HTR-8/SVneo (cell line): ENCODE results near the gene SLC35E3.
A peak's percentile ranks its signal among the peaks of the same experiment; 100 is the strongest.

Experiments used
- DNase-seq: peaks from one replicate; pipeline ENCODE4 v3.0.0; 2011; ENCODE audit warnings: low spot score, mixed read lengths; ENCODE audit not compliant: insufficient read length
- FAIRE-seq: peaks from 2 replicates; lab custom pipeline; 2011; peaks lifted over from hg19 to GRCh38; lab: Jason Lieb, UNC

Gene SLC35E3

GRCh38 chr12:68745904-68746571, at the start of gene SLC35E3:
Gene SLC35E3 (plus strand): TSS chr12:68746176. CDS start chr12:68746378, 202 bp downstream.
- peak; percentile 86 for FAIRE-seq

GRCh38 chr12:68699486-68699885, 46.5 kb upstream of the SLC35E3 start:
- FAIRE-seq = no peak
- DNase-seq = no peak

More at GRCh38 chr12:68745904-68746571, at the start of gene SLC35E3:
- peak; percentile 97 for DNase-seq

GRCh38 chr12:68727776-68728175, 18.2 kb upstream of the SLC35E3 start:
- no peak for FAIRE-seq

GRCh38 chr12:68733661-68734071, 12.3 kb upstream of the SLC35E3 start:
- DNase-seq (no peak), FAIRE-seq (no peak)

More at GRCh38 chr12:68727776-68728175, 18.2 kb upstream of the SLC35E3 start:
- no peak for DNase-seq

DNA sequence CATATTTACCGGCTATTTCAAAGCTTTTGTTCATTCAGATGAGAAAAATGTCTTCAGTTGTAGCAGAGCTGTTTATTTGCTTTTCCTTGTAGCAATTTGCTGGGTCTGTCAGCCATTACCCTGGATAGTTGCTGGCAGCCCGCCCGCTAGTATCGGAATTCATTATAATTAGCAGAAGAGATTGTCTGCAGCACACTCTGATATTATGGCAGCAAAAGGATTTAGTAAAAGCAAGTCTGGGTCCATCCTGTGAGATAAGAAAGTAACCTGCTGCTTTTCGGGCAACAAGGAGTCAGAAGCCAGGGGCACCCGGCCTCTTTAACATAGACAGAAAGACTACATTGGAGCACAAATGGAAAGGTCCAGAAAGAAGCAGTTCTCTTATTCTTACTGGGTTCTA, 6.1 kb upstream of the SLC35E3 start:
- DNase-seq (no peak), FAIRE-seq (no peak)

DNA sequence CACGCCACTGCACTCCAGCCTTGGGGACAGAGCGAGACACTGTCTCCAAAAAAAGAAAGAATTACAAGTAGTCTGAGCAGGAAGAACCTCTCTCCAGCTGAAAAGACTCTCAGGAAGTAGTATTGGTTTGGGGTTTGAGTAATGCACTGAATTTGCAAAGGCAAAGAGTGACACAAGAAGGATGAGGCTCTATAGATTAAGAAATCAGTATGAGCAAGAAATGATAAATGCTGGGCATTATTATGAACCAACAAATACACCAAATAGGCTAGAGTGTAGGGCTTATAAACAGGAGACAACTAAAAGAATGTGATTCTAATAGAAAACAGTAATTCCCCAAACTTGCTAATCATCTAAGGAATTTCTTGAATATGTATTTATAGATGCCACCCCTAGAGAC, 2.6 kb upstream of the SLC35E3 start:
- no peak for FAIRE-seq
- DNase-seq = no peak

DNA sequence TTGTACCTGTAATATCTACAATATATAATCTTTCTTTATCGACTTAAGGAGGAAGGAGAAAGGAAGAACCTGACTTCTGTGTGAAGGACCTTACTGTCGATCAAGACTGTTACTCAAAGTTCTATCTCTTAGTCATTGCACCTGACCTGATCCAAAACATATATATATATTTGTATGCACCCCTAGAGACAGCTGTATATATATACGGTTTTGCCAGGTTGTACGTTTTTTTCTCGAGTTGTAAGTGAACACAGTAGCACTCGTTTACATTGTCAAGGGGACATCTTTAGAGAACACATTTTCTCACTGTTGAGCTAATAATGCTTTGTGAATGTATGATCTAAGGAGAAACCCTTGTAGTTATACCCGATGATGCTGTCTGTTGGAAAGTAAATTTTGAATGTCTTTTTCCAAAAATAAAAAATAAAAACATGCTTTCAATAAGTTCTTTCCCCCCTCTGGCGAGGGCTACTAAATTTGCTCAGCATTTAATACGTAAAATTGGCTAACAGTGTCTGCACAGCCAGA, 536 bp upstream of the SLC35E3 start:
- no peak for FAIRE-seq
- no peak for DNase-seq

GRCh38 chr12:68746572-68747180, 700 bp downstream of the SLC35E3 start:
- DNase-seq (peak; percentile 48), FAIRE-seq (no peak)

GRCh38 chr12:68749443-68749842, 3.5 kb downstream of the SLC35E3 start:
- DNase-seq = no peak
- FAIRE-seq = no peak

DNA sequence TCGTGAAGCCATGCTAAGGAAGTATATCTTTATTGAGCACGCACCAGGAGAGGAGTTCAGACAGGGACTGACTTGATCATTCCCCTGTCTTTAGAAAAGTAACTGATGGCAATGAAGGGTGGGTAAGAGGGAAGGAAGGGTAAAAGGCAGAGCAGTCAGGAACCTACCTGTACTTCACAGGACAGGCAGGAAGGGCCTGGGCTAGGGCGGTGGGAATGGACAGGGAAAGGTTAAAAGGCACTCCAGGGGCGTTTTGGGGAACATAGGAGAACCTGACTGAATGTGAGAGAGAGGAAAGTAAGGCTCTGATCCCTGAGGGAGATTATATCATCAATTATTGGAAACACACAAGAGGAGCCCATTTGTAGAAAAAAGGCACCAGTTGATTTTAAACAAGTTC, 3.9 kb downstream of the SLC35E3 start:
- DNase-seq = no peak

DNA sequence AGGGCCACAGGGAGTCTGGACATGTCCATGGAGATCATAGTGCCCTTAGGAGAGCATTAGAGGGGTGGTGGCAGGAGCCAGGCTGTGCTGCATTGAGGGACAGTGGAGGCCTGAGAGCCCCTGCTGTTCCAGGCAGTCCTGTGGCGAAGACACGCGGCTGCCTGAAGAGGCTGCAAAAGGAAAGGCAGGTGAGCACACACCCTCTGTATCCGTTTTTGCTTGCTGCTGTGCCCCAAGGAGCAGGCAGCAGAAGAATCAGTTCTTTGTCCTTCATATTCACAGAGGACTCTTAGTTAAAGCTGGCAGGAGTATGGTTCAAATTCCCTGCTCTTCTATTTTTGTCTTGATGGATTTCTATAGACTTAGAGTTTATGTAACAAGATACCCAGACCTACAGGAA, 4.5 kb downstream of the SLC35E3 start:
- no peak for DNase-seq
- FAIRE-seq = no peak

More for the DNA sequence above, 3.9 kb downstream of the SLC35E3 start:
- no peak for FAIRE-seq

- DNase-seq = no peak
- no peak for FAIRE-seq
Measured at GRCh38 chr12:68755536-68756243, 9.7 kb downstream of the SLC35E3 start.

GRCh38 chr12:68759852-68760251, 13.9 kb downstream of the SLC35E3 start:
- no peak for FAIRE-seq
- no peak for DNase-seq

- FAIRE-seq = no peak
Measured at GRCh38 chr12:68760806-68761441, 14.9 kb downstream of the SLC35E3 start.

GRCh38 chr12:68761442-68761812, 15.5 kb downstream of the SLC35E3 start:
- FAIRE-seq (no peak), DNase-seq (no peak)

More at GRCh38 chr12:68760806-68761441, 14.9 kb downstream of the SLC35E3 start:
- DNase-seq = no peak

- FAIRE-seq (no peak), DNase-seq (no peak)
Measured at GRCh38 chr12:68761901-68762630, 16.1 kb downstream of the SLC35E3 start.

DNA sequence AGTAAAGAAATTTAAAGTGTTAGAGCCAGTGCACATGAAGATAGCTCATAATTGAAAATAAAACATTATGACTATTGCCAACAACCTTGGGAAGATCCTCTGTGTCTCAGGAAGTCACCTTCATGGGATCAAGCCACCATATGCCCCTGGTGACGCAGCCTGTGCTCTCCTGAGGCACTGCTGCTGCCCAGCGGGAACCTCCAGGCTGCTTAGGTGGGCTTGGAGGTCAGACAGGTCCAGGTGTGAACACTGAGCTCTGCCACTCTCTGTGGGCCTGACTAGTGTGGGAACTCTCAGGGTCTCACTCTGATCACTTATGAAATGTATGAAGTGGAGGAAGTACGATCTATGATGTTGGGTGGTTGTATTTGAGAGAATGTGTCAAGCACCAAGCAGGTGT, 16.7 kb downstream of the SLC35E3 start:
- DNase-seq (no peak), FAIRE-seq (no peak)

GRCh38 chr12:68765696-68766095, 19.7 kb downstream of the SLC35E3 start:
- no peak for FAIRE-seq
- DNase-seq = no peak

- DNase-seq (no peak), FAIRE-seq (no peak)
Measured at GRCh38 chr12:68766646-68767045, 20.7 kb downstream of the SLC35E3 start.

DNA sequence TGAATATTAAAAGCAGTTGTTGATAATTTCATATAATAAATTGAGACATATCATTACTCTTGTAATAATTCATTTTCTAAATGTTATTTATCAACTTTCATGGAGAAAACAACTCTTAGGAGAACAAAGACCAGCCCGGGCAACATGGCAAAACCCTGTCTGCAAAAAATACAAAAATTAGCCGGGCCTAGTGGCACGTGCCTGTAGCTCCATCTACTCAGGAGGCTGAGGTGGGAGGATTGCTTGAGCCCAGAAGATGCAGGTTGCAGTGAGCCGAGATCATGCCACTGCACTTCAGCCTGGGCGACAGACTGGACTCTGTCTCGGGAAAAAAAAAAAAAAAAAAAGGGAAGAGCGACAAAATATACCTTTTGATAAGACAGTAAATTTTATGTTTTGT, 21.2 kb downstream of the SLC35E3 start:
- DNase-seq = no peak
- no peak for FAIRE-seq
